GM18858 (cell line): ENCODE results near the gene FAHD2A.
"Not testable (repeated sequence)": the region's sequence is repeated elsewhere in the genome, so short reads cannot be mapped to it uniquely, and the experiment has no call there.

Experiments
- ATAC-seq: cut with Tn5 transposase; IDR thresholded peaks from one replicate; pipeline ENCODE4 v1.9.1; 2021; ENCODE audit not compliant: unreplicated experiment

FAHD2A gene

GRCh38 chr2:95375532-95376150 lies 26.9 kb upstream of the FAHD2A start:
- no peak for ATAC-seq

DNA sequence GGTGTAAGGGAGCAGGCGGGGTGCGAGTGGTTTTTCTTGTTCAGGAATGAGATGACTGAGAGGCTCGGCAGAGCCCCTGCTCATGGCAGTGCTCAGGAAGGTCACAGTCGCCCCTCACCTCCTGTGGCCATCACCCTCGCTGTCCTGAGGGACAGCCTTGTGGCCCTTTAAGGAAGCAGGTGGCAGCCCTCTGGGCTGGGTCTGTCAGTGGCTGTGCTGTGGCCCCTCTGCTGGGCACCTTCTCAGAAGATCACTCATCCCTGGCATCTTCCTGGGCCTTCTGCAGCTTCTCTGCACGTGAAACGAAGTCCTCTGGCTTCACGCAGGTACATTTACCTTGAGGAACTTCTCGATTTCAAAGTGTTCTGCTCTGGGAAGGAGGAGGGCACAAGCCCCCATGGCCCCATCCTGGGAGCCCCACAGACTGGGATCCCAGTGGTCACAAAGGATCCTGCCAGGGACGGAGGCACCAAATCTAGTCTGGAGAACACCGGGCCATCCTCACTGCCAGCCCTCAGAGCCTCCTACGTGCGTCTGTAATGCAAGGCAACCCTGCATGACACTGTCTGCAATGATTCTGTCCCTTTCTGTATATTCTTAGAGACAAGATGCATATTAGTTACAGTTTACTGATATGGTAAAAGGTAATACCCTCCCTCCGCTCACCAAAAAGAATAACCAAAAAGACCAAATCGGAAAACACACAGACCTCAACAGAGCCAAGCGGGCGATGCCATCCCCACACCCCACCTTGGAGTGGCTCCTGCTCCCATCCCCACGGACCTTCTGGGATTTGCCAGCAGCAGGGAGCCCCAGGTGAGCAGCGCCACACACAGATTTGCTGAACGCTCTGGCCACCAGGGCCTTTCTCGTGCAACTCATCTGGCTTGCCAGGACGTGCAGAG lies 25.9 kb upstream of the FAHD2A start:
- no peak for ATAC-seq

DNA sequence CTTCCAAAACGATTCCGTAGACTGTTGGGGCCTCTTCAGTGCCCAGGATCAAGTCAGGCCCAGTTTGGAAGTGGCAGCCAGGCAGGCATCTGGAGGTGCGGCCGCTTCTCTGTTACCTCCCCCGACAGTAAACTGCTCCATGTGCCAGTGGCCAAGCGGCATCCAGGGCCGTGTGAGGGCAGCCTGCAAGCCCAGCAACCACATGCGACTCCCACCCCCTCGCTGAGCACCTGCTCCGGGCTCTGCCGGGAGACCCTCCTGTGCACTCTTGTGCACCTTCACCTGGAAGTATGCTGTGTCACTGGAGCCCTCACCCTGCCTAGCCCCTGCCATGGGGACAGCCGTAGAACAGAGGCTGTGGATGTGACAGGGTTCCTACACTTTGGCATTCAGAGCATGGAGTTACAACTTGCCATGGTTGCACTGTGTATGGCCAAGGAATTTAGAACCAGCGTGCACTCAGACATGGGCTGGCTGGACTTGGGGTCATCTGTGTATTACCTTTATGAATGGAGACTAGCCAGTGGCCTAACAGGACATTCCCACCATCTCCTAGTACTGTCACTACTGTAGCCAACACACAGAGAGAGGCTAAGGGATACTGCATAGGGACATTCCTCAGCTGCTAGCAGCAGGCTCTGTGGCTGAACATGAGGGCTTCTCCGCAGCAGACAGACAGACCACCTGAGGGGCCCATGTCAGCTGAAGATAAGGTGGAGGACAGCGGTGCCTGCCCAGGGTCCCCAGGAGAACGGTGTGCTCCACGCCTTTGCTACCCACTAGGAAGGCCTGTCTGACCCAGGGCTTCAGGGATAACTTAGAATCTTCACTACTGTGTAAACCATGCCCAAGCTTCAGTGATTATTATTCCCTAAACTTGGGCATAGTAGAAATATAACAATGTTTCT lies 25.0 kb upstream of the FAHD2A start:
- no peak for ATAC-seq

GRCh38 chr2:95378281-95378680 lies 24.2 kb upstream of the FAHD2A start:
- not testable (repeated sequence) for ATAC-seq

DNA sequence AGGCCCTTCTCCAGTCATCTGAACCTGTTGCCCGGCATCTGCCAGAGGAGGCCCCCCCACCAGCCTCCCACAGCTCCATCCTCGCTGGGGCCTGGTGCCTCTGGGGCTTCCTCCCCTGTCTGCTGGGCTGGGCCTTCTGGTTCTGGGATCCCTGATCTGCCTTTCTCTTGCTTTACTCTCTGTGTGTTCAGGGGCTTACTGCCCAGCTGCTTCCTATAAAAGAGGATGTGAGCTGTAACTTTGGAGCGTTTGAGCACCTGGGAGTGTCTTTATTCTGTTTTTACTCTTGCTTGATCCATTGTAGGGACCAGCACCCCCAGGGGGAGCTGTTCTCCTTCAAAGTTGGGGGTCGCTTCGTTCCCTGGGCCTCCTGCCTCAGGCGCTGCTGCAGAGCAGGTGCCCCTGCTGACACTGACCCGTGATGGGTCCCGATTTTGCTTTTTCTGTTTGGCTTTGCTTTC lies 23.1 kb upstream of the FAHD2A start:
- ATAC-seq = no peak

GRCh38 chr2:95380280-95380679 lies 22.2 kb upstream of the FAHD2A start:
- ATAC-seq = no peak

GRCh38 chr2:95380731-95381130 lies 21.8 kb upstream of the FAHD2A start:
- ATAC-seq = no peak

- no peak for ATAC-seq
Measured at GRCh38 chr2:95381212-95382191, 21.0 kb upstream of the FAHD2A start.

DNA sequence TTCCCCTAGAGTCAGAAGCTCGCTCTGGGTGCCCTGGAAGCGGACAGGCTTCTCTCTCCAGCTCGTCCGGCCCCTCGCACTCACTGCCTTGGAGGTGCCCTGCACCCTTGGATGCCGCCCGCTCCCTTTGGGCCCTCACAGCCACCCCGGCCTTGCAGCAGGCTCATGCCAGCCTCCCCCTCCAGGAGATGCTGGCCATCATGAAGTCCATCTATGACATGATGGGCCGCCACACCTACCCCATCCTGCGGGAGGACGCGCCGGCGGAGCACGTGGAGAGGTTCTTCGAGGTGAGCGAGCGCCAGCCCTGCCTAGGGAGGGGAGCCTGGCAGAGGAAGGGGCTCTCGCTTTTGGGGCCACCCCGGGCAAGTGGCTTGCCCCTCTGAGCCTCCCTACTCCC lies 20.3 kb upstream of the FAHD2A start:
- no peak for ATAC-seq

DNA sequence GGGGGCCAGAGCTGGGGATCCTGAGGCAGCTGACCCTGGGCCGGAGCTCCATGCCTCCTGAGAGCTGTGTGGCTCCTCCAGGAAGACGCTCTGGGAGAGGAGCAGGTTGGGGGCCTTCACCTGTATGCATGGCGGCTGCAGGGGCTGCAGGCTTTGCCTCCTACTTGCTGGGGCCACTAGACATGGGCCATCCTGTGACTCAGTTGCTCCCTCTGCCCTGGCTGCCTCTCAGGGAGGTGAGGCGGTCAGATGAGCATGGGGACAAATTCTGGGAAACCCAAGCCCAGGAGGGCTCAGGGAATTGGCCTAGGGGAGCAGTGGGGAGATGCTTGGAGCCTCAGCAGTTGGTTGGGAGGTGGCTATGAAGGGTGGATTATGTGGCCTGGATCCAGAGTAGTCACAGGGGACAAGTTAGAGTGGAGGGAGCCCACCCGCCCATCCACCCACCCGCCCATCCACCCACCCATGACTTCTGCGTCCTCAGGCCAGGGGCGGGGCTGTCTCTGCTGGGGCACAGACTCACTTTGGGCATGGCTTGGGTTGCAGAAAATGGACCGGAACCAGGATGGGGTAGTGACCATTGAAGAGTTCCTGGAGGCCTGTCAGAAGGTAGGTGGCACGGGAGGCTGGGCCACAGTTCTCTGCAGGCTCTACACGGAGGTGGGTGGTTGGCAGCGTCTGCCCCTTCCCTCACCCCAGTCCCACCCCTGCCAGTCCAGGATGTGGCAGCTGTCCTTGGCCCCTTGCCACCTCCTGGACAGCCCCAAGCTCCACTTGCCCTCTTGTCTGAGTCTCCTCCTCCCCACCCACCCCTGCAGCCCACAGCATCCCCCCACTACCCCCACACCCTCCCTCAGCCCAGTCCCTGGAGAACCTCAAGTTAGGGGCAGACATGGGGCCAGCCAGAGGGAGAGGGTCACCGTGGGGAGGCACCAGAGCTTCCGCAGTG lies 19.5 kb upstream of the FAHD2A start:
- no peak for ATAC-seq

- ATAC-seq = no peak
Measured at GRCh38 chr2:95383635-95384027, 18.9 kb upstream of the FAHD2A start.

DNA sequence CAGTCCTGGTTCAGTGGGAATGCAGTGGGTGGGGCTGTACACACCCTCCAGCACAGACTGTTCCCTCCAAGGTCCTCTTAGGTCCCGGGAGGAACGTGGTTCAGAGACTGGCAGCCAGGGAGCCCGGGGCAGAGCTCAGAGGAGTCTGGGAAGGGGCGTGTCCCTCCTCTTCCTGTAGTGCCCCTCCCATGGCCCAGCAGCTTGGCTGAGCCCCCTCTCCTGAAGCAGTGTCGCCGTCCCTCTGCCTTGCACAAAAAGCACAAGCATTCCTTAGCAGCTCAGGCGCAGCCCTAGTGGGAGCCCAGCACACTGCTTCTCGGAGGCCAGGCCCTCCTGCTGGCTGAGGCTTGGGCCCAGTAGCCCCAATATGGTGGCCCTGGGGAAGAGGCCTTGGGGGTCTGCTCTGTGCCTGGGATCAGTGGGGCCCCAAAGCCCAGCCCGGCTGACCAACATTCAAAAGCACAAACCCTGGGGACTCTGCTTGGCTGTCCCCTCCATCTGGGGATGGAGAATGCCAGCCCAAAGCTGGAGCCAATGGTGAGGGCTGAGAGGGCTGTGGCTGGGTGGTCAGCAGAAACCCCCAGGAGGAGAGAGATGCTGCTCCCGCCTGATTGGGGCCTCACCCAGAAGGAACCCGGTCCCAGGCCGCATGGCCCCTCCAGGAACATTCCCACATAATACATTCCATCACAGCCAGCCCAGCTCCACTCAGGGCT lies 17.5 kb upstream of the FAHD2A start:
- ATAC-seq = no peak

DNA sequence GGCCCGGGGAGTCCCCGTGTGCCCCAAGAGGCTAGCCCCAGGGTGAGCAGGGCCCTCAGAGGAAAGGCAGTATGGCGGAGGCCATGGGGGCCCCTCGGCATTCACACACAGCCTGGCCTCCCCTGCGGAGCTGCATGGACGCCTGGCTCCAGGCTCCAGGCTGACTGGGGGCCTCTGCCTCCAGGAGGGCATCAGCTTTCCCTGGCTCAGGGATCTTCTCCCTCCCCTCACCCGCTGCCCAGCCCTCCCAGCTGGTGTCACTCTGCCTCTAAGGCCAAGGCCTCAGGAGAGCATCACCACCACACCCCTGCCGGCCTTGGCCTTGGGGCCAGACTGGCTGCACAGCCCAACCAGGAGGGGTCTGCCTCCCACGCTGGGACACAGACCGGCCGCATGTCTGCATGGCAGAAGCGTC lies 16.9 kb upstream of the FAHD2A start:
- ATAC-seq = no peak

DNA sequence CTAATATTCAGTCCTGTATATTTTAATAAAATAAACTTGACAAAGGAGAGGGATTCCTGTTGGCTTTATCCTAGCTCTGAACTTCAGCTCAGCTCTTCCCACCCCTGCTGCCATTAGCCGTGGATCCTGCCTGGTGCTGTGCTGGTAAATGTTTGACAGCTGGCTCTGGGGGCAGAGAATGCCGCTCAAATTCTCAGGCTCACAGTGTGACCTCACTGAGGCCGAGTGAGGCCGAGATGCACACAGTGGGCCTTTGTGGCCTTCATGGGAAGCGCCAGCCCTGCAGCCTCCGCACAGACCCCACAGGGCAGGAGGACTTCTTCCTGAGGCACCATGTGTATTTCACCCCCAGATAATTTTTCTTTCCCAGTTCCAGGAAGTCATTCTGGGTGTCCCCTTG lies 16.5 kb upstream of the FAHD2A start:
- ATAC-seq = no peak

- no peak for ATAC-seq
Measured at GRCh38 chr2:95387358-95387757, 15.2 kb upstream of the FAHD2A start.

DNA sequence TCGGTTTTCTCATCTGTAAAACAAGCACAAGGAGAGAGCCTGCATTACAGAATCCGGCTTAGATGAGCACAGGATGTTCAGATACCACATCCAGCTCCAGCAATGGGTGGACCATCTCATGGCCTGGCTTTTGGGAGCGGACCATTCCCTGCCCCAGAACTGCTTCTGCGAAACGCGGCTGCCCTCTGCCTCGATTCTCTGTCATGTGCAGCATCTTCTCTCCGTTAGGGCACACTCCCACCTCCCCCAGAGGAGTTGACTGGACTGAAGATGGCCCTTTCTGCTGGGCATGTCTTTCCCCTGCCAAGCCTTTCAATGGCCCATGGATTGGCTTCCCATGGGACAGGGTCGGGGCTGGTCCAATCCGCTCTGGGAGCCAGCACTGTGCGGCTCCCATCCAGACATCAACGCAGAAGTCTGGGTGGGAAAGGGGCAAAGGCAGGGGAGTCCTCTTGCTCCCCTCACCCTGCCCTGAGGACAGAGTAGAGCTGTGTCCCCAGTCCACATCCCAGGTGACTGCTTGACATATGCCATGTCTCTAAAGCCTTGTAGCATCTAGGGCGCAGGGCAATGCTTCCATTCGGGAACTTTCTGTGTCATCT lies 14.3 kb upstream of the FAHD2A start:
- ATAC-seq = no peak

DNA sequence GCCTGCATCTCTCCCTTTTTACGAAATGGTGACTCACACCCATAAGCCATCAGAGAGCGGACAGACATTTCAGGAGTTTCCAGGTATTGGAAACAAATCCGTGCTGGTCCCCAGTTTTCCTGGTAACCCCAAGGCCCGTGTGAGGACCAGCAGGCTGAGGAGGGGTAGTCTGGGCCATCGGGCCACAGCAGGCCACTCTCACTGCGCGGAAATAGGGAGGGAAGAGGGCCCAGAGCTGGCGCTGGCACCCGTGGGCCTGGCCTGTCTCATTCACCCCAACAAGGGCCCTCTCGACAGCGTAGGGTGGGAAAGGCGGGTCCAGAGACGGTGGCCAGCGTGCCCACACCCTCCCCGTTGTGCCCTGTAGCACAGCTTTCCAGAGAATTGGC lies 13.7 kb upstream of the FAHD2A start:
- ATAC-seq = no peak
